IMR-90 (cell line): ENCODE results near the gene FAM163B. TPM values are rescaled to one million over a fixed set of nuclear protein-coding genes. Genes with fewer than 3 reads are reported as not detected.

Source experiments
- ATAC-seq: fragments of 200-7000 bp; cut with Tn5 transposase; 2 replicates; pipeline ENCODE4 v1.9.1; 2020; ENCODE audit warnings: low read depth, mild to moderate bottlenecking, moderate library complexity
- BruUV-seq: library from RNA; stranded (reverse); fragments of 400-500 nt; replicated peaks from 2 replicates; lab custom pipeline; 2021; lab: Mats Ljungman, UMichigan
- CTCF ChIA-PET: fragments of 300-600 bp; formaldehyde crosslinking; extraction: SDS; loops from one replicate; lab custom pipeline; 2021; ENCODE audit warnings: antibody characterized with exemption; lab: Yijun Ruan, JAX
- POLR2A ChIA-PET: fragments of 300-600 bp; sonication (Branson Sonifier 250); formaldehyde crosslinking; loops from one replicate; lab custom pipeline; 2022; ENCODE audit warnings: antibody characterized with exemption; ENCODE audit not compliant: unreplicated experiment; lab: Charles Lee
- DNase-seq: peaks from one replicate; pipeline ENCODE4 v3.0.0; 2013
- H2AFZ ChIP-seq: replicated peaks from 2 replicates; pipeline ENCODE3; 2013; ENCODE audit warnings: low read length, mild to moderate bottlenecking; ENCODE audit not compliant: poor library complexity
- H2AK5ac ChIP-seq: 2 replicates; pipeline ENCODE4 v1.6.1; 2013; ENCODE audit warnings: low read depth, low read length, inconsistent platforms
- H2AK9ac ChIP-seq: replicated peaks from 2 replicates; pipeline ENCODE3; 2013; ENCODE audit warnings: mild to moderate bottlenecking, low read depth, low read length, moderate library complexity; ENCODE audit not compliant: poor library complexity
- H2BK120ac ChIP-seq: 2 replicates; pipeline ENCODE4 v1.6.1; 2013; ENCODE audit warnings: low read depth, low read length, inconsistent platforms
- H2BK15ac ChIP-seq: 3 replicates; pipeline ENCODE4 v1.6.1; 2013; ENCODE audit warnings: low read depth, low read length, inconsistent platforms
- H2BK20ac ChIP-seq: 2 replicates; pipeline ENCODE4 v1.6.1; 2013; ENCODE audit warnings: low read depth, mild to moderate bottlenecking, inconsistent platforms, low read length, moderate library complexity
- H2BK5ac ChIP-seq: 2 replicates; pipeline ENCODE4 v1.6.1; 2013; ENCODE audit warnings: mild to moderate bottlenecking, low read depth, low read length, inconsistent platforms; ENCODE audit not compliant: poor library complexity, severe bottlenecking
- H3K14ac ChIP-seq: replicated peaks from 2 replicates; pipeline ENCODE4 v1.6.1; 2013; ENCODE audit warnings: low read depth, low read length, inconsistent platforms
- H3K18ac ChIP-seq: 2 replicates; pipeline ENCODE4 v1.6.1; 2013; ENCODE audit warnings: low read depth, low read length, control low read depth
- H3K23ac ChIP-seq: 2 replicates; pipeline ENCODE4 v1.6.1; 2013; ENCODE audit warnings: low read depth, low read length, inconsistent platforms
- H3K27ac ChIP-seq: 2 replicates; pipeline ENCODE4 v1.5.1; 2013; ENCODE audit warnings: mild to moderate bottlenecking, control low read depth, low read length; ENCODE audit not compliant: insufficient read depth
- H3K27me3 ChIP-seq: 2 replicates; pipeline ENCODE4 v1.6.1; 2013; ENCODE audit warnings: low read length; ENCODE audit not compliant: control insufficient read depth, insufficient read depth
- H3K36me3 ChIP-seq: 2 replicates; pipeline ENCODE4 v1.6.1; 2013; ENCODE audit warnings: low read length, mixed read lengths; ENCODE audit not compliant: control insufficient read depth, insufficient read depth
- H3K4ac ChIP-seq: 2 replicates; pipeline ENCODE4 v1.6.1; 2013; ENCODE audit warnings: low read depth, low read length, inconsistent platforms
- H3K4me1 ChIP-seq: 2 replicates; pipeline ENCODE4 v1.6.1; 2013; ENCODE audit warnings: low read length, mixed read lengths; ENCODE audit not compliant: control insufficient read depth, insufficient read depth
- H3K4me2 ChIP-seq: 2 replicates; pipeline ENCODE4 v1.6.1; 2013; ENCODE audit warnings: low read depth, mild to moderate bottlenecking, control low read depth, low read length, moderate library complexity
- H3K4me3 ChIP-seq: 2 replicates; pipeline ENCODE4 v1.5.1; 2013; ENCODE audit warnings: low read depth, mild to moderate bottlenecking, control low read depth, low read length, moderate library complexity; ENCODE audit not compliant: insufficient read depth
- H3K56ac ChIP-seq: 2 replicates; pipeline ENCODE4 v1.6.1; 2013; ENCODE audit warnings: low read length, inconsistent platforms; ENCODE audit not compliant: insufficient read depth; ENCODE audit errors: extremely low read depth
- H3K79me1 ChIP-seq, 2 experiments: 2 replicates each; pipeline ENCODE4 v1.6.1; 2013; ENCODE audit warnings: low read length in 2 of 2, inconsistent platforms in 1 of 2, low read depth in 1 of 2
- H3K9ac ChIP-seq: 2 replicates; pipeline ENCODE4 v1.6.1; 2013; ENCODE audit warnings: low read depth, low read length, control low read depth
- H3K9me1 ChIP-seq: 2 replicates; pipeline ENCODE4 v1.6.1; 2013; ENCODE audit warnings: low read length, inconsistent platforms; ENCODE audit not compliant: insufficient read depth
- H3K9me3 ChIP-seq: 2 replicates; pipeline ENCODE4 v1.6.1; 2013; ENCODE audit warnings: low read length; ENCODE audit not compliant: control insufficient read depth, insufficient read depth
- H4K20me1 ChIP-seq: 2 replicates; pipeline ENCODE4 v1.6.1; 2013; ENCODE audit warnings: low read length, inconsistent platforms; ENCODE audit not compliant: insufficient read depth
- H4K5ac ChIP-seq: 2 replicates; pipeline ENCODE4 v1.6.1; 2013; ENCODE audit warnings: mild to moderate bottlenecking, low read depth, low read length, control low read depth
- H4K8ac ChIP-seq, 2 experiments: 2 replicates each; pipeline ENCODE4 v1.6.1; 2013; ENCODE audit warnings: low read depth in 2 of 2, low read length in 2 of 2, control low read depth in 1 of 2, inconsistent platforms in 1 of 2
- H4K91ac ChIP-seq: 2 replicates; pipeline ENCODE4 v1.6.1; 2013; ENCODE audit warnings: low read depth, low read length, inconsistent platforms; ENCODE audit not compliant: insufficient read depth
- BHLHE40 ChIP-seq: fragments of 150-350 bp; IDR thresholded peaks from 2 replicates; pipeline ENCODE4 v1.6.1; 2016; ENCODE audit warnings: mild to moderate bottlenecking, low read depth, low read length
- CEBPB ChIP-seq: IDR thresholded peaks from 2 replicates; pipeline ENCODE4 v1.6.1; 2012; ENCODE audit warnings: low read depth, low read length, improper control_type of control experiment
- CTCF ChIP-seq: conservative IDR thresholded peaks from 2 replicates; pipeline ENCODE4 v1.5.1; 2012; ENCODE audit warnings: mild to moderate bottlenecking, low read depth, low read length, improper control_type of control experiment
- ELK1 ChIP-seq: fragments of 150-350 bp; IDR thresholded peaks from 2 replicates; pipeline ENCODE4 v1.6.1; 2016; ENCODE audit warnings: low read depth, mild to moderate bottlenecking, low read length, moderate library complexity, borderline replicate concordance
- FOS ChIP-seq: fragments of 150-350 bp; IDR thresholded peaks from 2 replicates; pipeline ENCODE4 v1.6.1; 2016; ENCODE audit warnings: low read depth, low read length
- MAFK ChIP-seq: IDR thresholded peaks from 2 replicates; pipeline ENCODE4 v1.6.1; 2012; ENCODE audit warnings: low read depth, low read length, improper control_type of control experiment
- MXI1 ChIP-seq: IDR thresholded peaks from 2 replicates; pipeline ENCODE4 v1.6.1; 2012; ENCODE audit warnings: low read depth, mild to moderate bottlenecking, low read length, moderate library complexity, borderline replicate concordance
- NFE2L2 ChIP-seq: fragments of 150-350 bp; IDR thresholded peaks from 2 replicates; pipeline ENCODE4 v1.6.1; 2016; ENCODE audit warnings: low read depth, mild to moderate bottlenecking, low read length
- POLR2A ChIP-seq: IDR thresholded peaks from 2 replicates; pipeline ENCODE4 v1.6.1; 2012; ENCODE audit warnings: mild to moderate bottlenecking, low read depth, low read length
- RAD21 ChIP-seq: IDR thresholded peaks from 2 replicates; pipeline ENCODE4 v1.6.1; 2012; ENCODE audit warnings: low read length, improper control_type of control experiment
- RCOR1 ChIP-seq: IDR thresholded peaks from 2 replicates; pipeline ENCODE4 v1.6.1; 2012; ENCODE audit warnings: mild to moderate bottlenecking, low read length, improper control_type of control experiment; ENCODE audit not compliant: insufficient replicate concordance
- RFX5 ChIP-seq: IDR thresholded peaks from 2 replicates; pipeline ENCODE4 v1.8.0; 2012; ENCODE audit warnings: low read depth, mild to moderate bottlenecking, low read length, moderate library complexity
- SMC3 ChIP-seq: fragments of 150-350 bp; IDR thresholded peaks from 2 replicates; pipeline ENCODE4 v1.6.1; 2016; ENCODE audit warnings: low read depth, mild to moderate bottlenecking, antibody characterized with exemption, low read length, moderate library complexity
- USF2 ChIP-seq: fragments of 150-350 bp; IDR thresholded peaks from 2 replicates; pipeline ENCODE4 v1.6.1; 2017; ENCODE audit warnings: mild to moderate bottlenecking, antibody characterized with exemption, low read length, low read depth
- WGBS, 2 experiments: methylation state at CpG; one replicate each; pipeline versions ENCODE4 v1.1.5 to v1.1.7; 2013; ENCODE audit warnings: missing lambda C conversion rate in 2 of 2; ENCODE audit not compliant: insufficient read length in 1 of 2; ENCODE audit errors: extremely low coverage in 2 of 2; 5-methylcytosine and 5-hydroxymethylcytosine counted together
- dilution Hi-C: fragments of 300-500 bp; cut with HindIII; formaldehyde crosslinking; loops from one replicate; pipeline ENCODE4 v1.14.3; 2018; ENCODE audit warnings: low sequenced_read_pairs; ENCODE audit not compliant: unreplicated experiment
- in situ Hi-C: fragments of 300-500 bp; cut with MboI; formaldehyde crosslinking; loops from 3 replicates; pipeline ENCODE4 v1.14.3; 2019; ENCODE audit warnings: low sequenced_read_pairs, inconsistent platforms, mixed read lengths
- intact Hi-C: fragments of 100-400 bp; cut with micrococcal nuclease; formaldehyde crosslinking; loops from 2 replicates; pipeline ENCODE4 v1.10.0; 2022
- polyA plus RNA-seq, 3 experiments: library from polyadenylated mRNA; depleted of rRNA; stranded (reverse); fragments of >200 nt; gene quantifications; 2 replicates each; pipeline ENCODE4 v1.2.3, GENCODE V29; 2012; ENCODE audit warnings: low replicate concordance in 1 of 3
- total RNA-seq: library from RNA; depleted of rRNA; stranded (reverse); fragments of >200 nt; gene quantifications from 2 replicates; pipeline ENCODE4 v1.2.3, GENCODE V29; 2012

FAM163B gene
- total and polyA plus RNA-seq, 2 of the 4 experiments (the other 2 are of a cell fraction), result not detected

GRCh38 chr9:133592731-133593409, 16.3 kb downstream of the FAM163B start:
- H3K4me3 ChIP-seq, result no peak overlapping the region
- dilution Hi-C loops (no loop called here), in situ Hi-C loops (no loop called here), intact Hi-C loops (no loop called here)
- POLR2A ChIA-PET, result no interaction called here
- peaks cover 15% of the 10 kb centered on the region for H3K9me3 ChIP-seq
- H3K56ac ChIP-seq, result no peak overlapping the region
- ATAC-seq (no peak), DNase-seq (no peak)
- H4K20me1 ChIP-seq, result no peaks in the 10 kb centered on the region; the same call in 1 of the 2 replicates
- no peak overlapping the region for H3K9ac ChIP-seq
- H3K4ac ChIP-seq, result no peak overlapping the region
- H3K27ac ChIP-seq, result no peak overlapping the region
- H2AK9ac ChIP-seq, result no peak overlapping the region
- H3K14ac ChIP-seq, result no peak overlapping the region
- CTCF ChIA-PET, result no interaction called here
- TF ChIP-seq MXI1 (no peak), CEBPB (no peak), RAD21 (peak; percentile 29; the same call in 1 of the 2 replicates), RFX5 (no peak), FOS (no peak), CTCF (0 out of 2 replicates have a peak, but pooled peaks have one; percentile 19), NFE2L2 (no peak), BHLHE40 (no peak), SMC3 (peak; percentile 19; the same call in 1 of the 2 replicates), USF2 (no peak), MAFK (no peak), ELK1 (no peak), POLR2A (no peak), RCOR1 (no peak)
- no peak overlapping the region for H2AFZ ChIP-seq
- H2BK15ac ChIP-seq, result no peak overlapping the region
- no peak overlapping the region for H3K23ac ChIP-seq
- H2AK5ac ChIP-seq, result no peak overlapping the region
- no peak overlapping the region for H2BK20ac ChIP-seq
- BruUV-seq, result no TSS peak
- no peak overlapping the region for H2BK5ac ChIP-seq
- no peaks in the 10 kb centered on the region for H3K9me1 ChIP-seq
- no peak overlapping the region for H3K4me2 ChIP-seq
- WGBS, 2 experiments, result 72% methylated on average over 7 of the region's 17 CpGs; no CpG with 5 or more reads in 1 of the 2 experiments
- no peak overlapping the region for H4K91ac ChIP-seq
- H2BK120ac ChIP-seq, result no peak overlapping the region
- H3K18ac ChIP-seq, result no peak overlapping the region
- no peaks in the 10 kb centered on the region for H3K36me3 ChIP-seq
- no peak overlapping the region for H4K5ac ChIP-seq
- no peaks in the 10 kb centered on the region for H3K4me1 ChIP-seq
- H3K27me3 ChIP-seq, result peaks cover 10% of the 10 kb centered on the region; the same call in 1 of the 2 replicates
- no peaks in the 10 kb centered on the region for H3K79me1 ChIP-seq
- H4K8ac ChIP-seq, result no peak overlapping the region
